GM12878 (cell line): ENCODE results near the gene KDM4D. TPM values are rescaled to one million over a fixed set of nuclear protein-coding genes. Genes with fewer than 3 reads are reported as not detected.

Experiments
- ATAC-seq: fragments of 200-7000 bp; cut with Tn5 transposase; 3 replicates; pipeline ENCODE4 v1.9.1; 2020; ENCODE audit warnings: mild to moderate bottlenecking, moderate library complexity
- BruUV-seq: library from RNA; stranded (reverse); fragments of 400-500 nt; replicated peaks from 2 replicates; lab custom pipeline; 2021; lab: Mats Ljungman, UMichigan
- CTCF ChIA-PET: fragments of 300-600 bp; sonication (Branson Sonifier 250); formaldehyde crosslinking; extraction: SDS; loops from one replicate; lab custom pipeline; 2021; ENCODE audit warnings: inconsistent platforms; lab: Yijun Ruan, JAX
- POLR2A ChIA-PET: fragments of 350-600 bp; formaldehyde crosslinking; extraction: SDS; loops from one replicate; lab custom pipeline; 2021; ENCODE audit warnings: inconsistent platforms; lab: Charles Lee
- RAD21 ChIA-PET: fragments of 300-600 bp; sonication (Branson Sonifier 250); formaldehyde crosslinking; loops from one replicate; lab custom pipeline; 2023; ENCODE audit warnings: antibody characterized with exemption; ENCODE audit not compliant: unreplicated experiment; lab: Charles Lee
- SMC1A ChIA-PET: fragments of 300-600 bp; sonication (Branson Sonifier 250); formaldehyde crosslinking; loops from one replicate; lab custom pipeline; 2023; ENCODE audit not compliant: unreplicated experiment, uncharacterized antibody; lab: Charles Lee
- DNase-seq: peaks from one replicate; pipeline ENCODE4 v3.0.0-alpha.2; 2011; ENCODE audit warnings: low read depth, low spot score
- FAIRE-seq: peaks from 3 replicates; lab custom pipeline; 2011; peaks lifted over from hg19 to GRCh38; lab: Jason Lieb, UNC
- H2AFZ ChIP-seq: 2 replicates; pipeline ENCODE4 v1.6.0; 2011; ENCODE audit warnings: low read depth, low read length, control low read depth; ENCODE audit not compliant: control insufficient read depth
- H3K27ac ChIP-seq: 2 replicates; pipeline ENCODE4 v1.5.1; 2011; ENCODE audit warnings: control low read depth; ENCODE audit not compliant: control insufficient read depth, insufficient read depth
- H3K27me3 ChIP-seq, 2 experiments: replicated peaks in 1 of 2; 2 replicates each; pipeline versions ENCODE4 v1.6.0 to v1.6.1; 2011; ENCODE audit warnings: low read length in 1 of 2; ENCODE audit not compliant: control insufficient read depth in 2 of 2, insufficient read depth in 2 of 2
- H3K36me3 ChIP-seq, 2 experiments: 2 replicates each; pipeline ENCODE4 v1.5.1; 2011; ENCODE audit warnings: low read length in 1 of 2; ENCODE audit not compliant: control insufficient read depth in 2 of 2, insufficient read depth in 2 of 2
- H3K4me1 ChIP-seq: 2 replicates; pipeline ENCODE4 v1.6.1; 2011; ENCODE audit warnings: mild to moderate bottlenecking, low read length, moderate library complexity, mixed read lengths; ENCODE audit not compliant: control insufficient read depth, insufficient read depth
- H3K4me2 ChIP-seq: 2 replicates; pipeline ENCODE4 v1.6.0; 2011; ENCODE audit warnings: control low read depth; ENCODE audit not compliant: control insufficient read depth, insufficient read depth
- H3K4me3 ChIP-seq: fragments of 200-600 bp; sonication (generic); 2 replicates; pipeline ENCODE4 v1.5.1; 2016
- H3K79me2 ChIP-seq: 2 replicates; pipeline ENCODE4 v1.6.0; 2011; ENCODE audit warnings: low read length; ENCODE audit not compliant: control insufficient read depth, insufficient read depth
- H3K9ac ChIP-seq: 2 replicates; pipeline ENCODE4 v1.8.0; 2011; ENCODE audit warnings: low read length, control low read depth, mixed read lengths; ENCODE audit not compliant: control insufficient read depth, insufficient read depth
- H3K9me3 ChIP-seq: replicated peaks from 3 replicates; pipeline ENCODE4 v1.5.1; 2011; ENCODE audit warnings: mild to moderate bottlenecking, low read length; ENCODE audit not compliant: control insufficient read depth, insufficient read depth
- H4K20me1 ChIP-seq: 2 replicates; pipeline ENCODE4 v1.6.0; 2011; ENCODE audit not compliant: control insufficient read depth, insufficient read depth
- EGR1 ChIP-seq, 2 experiments: IDR thresholded peaks; 1 replicate in 1 of 2; 2 replicates in 1 of 2; pipeline ENCODE4 v1.6.1; 2011 to 2012; ENCODE audit warnings: low read depth in 2 of 2, low read length in 2 of 2, borderline replicate concordance in 1 of 2, mild to moderate bottlenecking in 1 of 2, moderate library complexity in 1 of 2
- ZBTB11 ChIP-seq: fragments of 450-650 bp; formaldehyde crosslinking; IDR thresholded peaks from 2 replicates; pipeline ENCODE4 v1.5.0; 2022; ENCODE audit warnings: mild to moderate bottlenecking, missing genetic modification characterization
- ZNF687 ChIP-seq: fragments of 450-650 bp; IDR thresholded peaks from 2 replicates; pipeline ENCODE4 v1.6.1; 2017; ENCODE audit warnings: mild to moderate bottlenecking, moderate library complexity
- WGBS: methylation state at CpG from one replicate; pipeline ENCODE4 v1.1.6; 2016; ENCODE audit warnings: low lambda C conversion rate; ENCODE audit not compliant: insufficient replicate concordance, insufficient coverage; ENCODE audit errors: missing lambda C conversion rate; 5-methylcytosine and 5-hydroxymethylcytosine counted together
- in situ Hi-C: fragments of 300-500 bp; cut with MboI; formaldehyde crosslinking; loops from 9 replicates; pipeline ENCODE4 v1.14.3; 2018; ENCODE audit warnings: mixed read lengths
- intact Hi-C: fragments of 100-400 bp; cut with micrococcal nuclease; formaldehyde crosslinking; loops from one replicate; pipeline ENCODE4 v1.14.2; 2022; ENCODE audit not compliant: unreplicated experiment
- polyA plus RNA-seq, 11 experiments: library from polyadenylated mRNA; depleted of rRNA in 4 of 11; unstranded in 6 of 11; stranded (reverse) in 5 of 11; fragments of >200 nt; fragmentation: Nextera tagmentation in 4 of 11; fragmentation: Illumina TruSeq in 1 of 11; extraction: Ambion mirVana in 4 of 11; extraction: Trizol in 1 of 11; gene quantifications; 1 replicate in 1 of 11; 2 replicates in 10 of 11; pipeline versions ENCODE4 v1.2.1 to v1.2.3, GENCODE V29; 2011 to 2016; ENCODE audit warnings: inconsistent platforms in 2 of 11, missing spikeins in 2 of 11, low read depth in 1 of 11
- total RNA-seq, 4 experiments: library from RNA; depleted of rRNA in 3 of 4; stranded (reverse); fragments of >200 nt in 3 of 4; fragmentation: Illumina TruSeq in 1 of 4; extraction: Trizol in 1 of 4; gene quantifications; 2 replicates each; pipeline versions ENCODE4 v1.2.1 to v1.2.3, GENCODE V29; 2013 to 2021

The KDM4D gene
- total and polyA plus RNA-seq, 10 of the 15 experiments (the other 5 are each of a cell fraction or from before 2014, with no cell fraction given): 0.63 to 2.6 (median 1.3) TPM

GRCh38 chr11:94956963-94957362 is 16.5 kb upstream of the KDM4D start:
- ChIA-PET SMC1A (no interaction called here), CTCF (no interaction called here), POLR2A (no interaction called here), RAD21 (no interaction called here)
- DNase-seq (no peak), ATAC-seq (no peak; the same call in 2 of the 3 replicates), FAIRE-seq (no peak)
- H3K4me3 ChIP-seq: no peak overlapping the region
- H3K4me2 ChIP-seq: no peak overlapping the region
- H3K4me1 ChIP-seq: no peaks in the 10 kb centered on the region
- no peak overlapping the region for H3K27ac ChIP-seq
- intact Hi-C loops (no loop called here), in situ Hi-C loops (no loop called here)
- no peak overlapping the region for H2AFZ ChIP-seq
- BruUV-seq: no TSS peak
- H3K79me2 ChIP-seq: no peaks in the 10 kb centered on the region
- no peak for TF ChIP-seq EGR1 (IDR thresholded peaks at IDR 0.05; ENCODE audit: borderline replicate concordance in 1 of 2, low read depth in 2 of 2, low read length in 2 of 2)
- TF ChIP-seq ZBTB11: no peak
- TF ChIP-seq ZNF687: no peak
- no peaks in the 10 kb centered on the region for H3K27me3 ChIP-seq
- H3K36me3 ChIP-seq: peaks cover 0 to 10% of the 10 kb centered on the region in 2 experiments; a peak in 2 of 4 replicates
- no peak overlapping the region for H3K9ac ChIP-seq
- no peaks in the 10 kb centered on the region for H3K9me3 ChIP-seq
- no peaks in the 10 kb centered on the region for H4K20me1 ChIP-seq
- 47% methylated on average over 4 of the region's 4 CpGs for WGBS
